Kidney epithelial cell (primary cell): ENCODE measurements around the gene TLR8. TPM values are rescaled to one million over a fixed set of nuclear protein-coding genes. Genes with fewer than 3 reads are reported as not detected.

Source experiments
- DNase-seq: peaks from one replicate; pipeline ENCODE4 v3.0.0-alpha.2; 2010; ENCODE audit warnings: low read depth
- H3K27me3 ChIP-seq: 2 replicates; pipeline ENCODE4 v1.6.0; 2011; ENCODE audit warnings: low read length; ENCODE audit not compliant: control insufficient read depth, insufficient read depth
- H3K36me3 ChIP-seq: 2 replicates; pipeline ENCODE4 v1.5.1; 2011; ENCODE audit warnings: low read length; ENCODE audit not compliant: control insufficient read depth, insufficient read depth
- H3K4me3 ChIP-seq: 2 replicates; pipeline ENCODE4 v1.5.1; 2011; ENCODE audit warnings: low read depth, mild to moderate bottlenecking, control low read depth, low read length
- total RNA-seq: library from RNA; depleted of rRNA; stranded (reverse); fragments of >200 nt; gene quantifications from 2 replicates; pipeline ENCODE4 v1.2.3, GENCODE V29; 2015
- TF ChIP-seq, protein P1 (sequence below): IDR thresholded peaks from 2 replicates; pipeline ENCODE4 v1.5.1; 2011; ENCODE audit warnings: mild to moderate bottlenecking, moderate library complexity, low read length, control low read depth, inconsistent platforms; ENCODE audit not compliant: insufficient read depth, poor library complexity, severe bottlenecking

TLR8 gene
- total RNA-seq, 1 donor from 2014 or later: not detected

DNA sequence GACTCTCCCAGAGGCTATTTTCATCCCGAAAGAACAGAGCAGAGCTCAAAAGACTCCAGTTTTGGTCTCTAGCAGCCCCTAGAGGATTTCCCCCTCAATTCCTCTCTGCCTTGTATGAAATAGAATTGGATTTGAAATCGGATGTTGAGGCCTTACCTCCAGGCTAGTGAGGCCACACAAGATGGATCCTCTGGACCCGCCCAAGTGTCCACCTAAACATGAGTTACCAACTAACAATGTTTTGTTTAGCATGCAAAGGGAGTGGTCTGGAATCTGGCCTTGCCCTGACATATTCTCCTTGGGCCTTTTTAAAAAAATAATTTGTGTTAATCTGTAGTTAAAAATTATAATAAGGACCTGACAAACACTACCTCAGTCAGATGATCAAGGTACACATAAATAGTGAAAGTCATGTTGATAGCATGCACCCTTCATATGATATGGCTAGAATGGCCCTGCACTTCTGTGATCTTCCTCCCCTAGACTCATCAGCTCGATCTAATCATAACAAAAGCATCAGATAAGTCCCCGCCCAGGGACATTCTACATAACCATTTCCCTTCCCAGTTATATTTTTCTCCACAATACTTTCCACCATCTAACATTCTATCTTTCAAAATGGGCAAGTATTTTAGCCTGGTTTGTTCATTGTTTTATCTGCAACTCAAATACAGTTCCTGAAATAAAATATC is 6.5 kb downstream of the TLR8 start:
- no peaks in the 10 kb centered on the region for H3K27me3 ChIP-seq
- no peak for DNase-seq
- H3K4me3 ChIP-seq: no peak overlapping the region
- no peaks in the 10 kb centered on the region for H3K36me3 ChIP-seq
- TF ChIP-seq, protein P1, sequence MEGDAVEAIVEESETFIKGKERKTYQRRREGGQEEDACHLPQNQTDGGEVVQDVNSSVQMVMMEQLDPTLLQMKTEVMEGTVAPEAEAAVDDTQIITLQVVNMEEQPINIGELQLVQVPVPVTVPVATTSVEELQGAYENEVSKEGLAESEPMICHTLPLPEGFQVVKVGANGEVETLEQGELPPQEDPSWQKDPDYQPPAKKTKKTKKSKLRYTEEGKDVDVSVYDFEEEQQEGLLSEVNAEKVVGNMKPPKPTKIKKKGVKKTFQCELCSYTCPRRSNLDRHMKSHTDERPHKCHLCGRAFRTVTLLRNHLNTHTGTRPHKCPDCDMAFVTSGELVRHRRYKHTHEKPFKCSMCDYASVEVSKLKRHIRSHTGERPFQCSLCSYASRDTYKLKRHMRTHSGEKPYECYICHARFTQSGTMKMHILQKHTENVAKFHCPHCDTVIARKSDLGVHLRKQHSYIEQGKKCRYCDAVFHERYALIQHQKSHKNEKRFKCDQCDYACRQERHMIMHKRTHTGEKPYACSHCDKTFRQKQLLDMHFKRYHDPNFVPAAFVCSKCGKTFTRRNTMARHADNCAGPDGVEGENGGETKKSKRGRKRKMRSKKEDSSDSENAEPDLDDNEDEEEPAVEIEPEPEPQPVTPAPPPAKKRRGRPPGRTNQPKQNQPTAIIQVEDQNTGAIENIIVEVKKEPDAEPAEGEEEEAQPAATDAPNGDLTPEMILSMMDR: no peak

DNA sequence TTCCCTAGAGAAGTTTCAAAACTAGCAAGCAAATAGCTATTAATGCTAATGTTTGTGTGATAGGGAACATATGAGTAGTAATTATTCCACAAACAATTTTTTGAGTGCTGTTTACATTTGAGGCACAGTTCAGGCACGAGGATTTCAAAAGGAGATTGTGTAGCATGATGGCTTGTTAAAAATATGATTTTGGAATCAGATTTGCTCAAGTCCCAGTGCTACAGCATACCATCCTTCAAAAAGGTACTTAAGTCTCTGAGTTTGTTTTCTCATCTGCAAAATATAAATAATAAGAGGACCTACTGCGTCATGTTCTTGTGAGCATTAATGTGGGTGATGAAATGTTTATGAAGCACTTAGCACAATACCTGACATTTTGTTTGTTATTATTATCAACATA is 11.3 kb downstream of the TLR8 start:
- TF ChIP-seq, protein P1: no peak
- Histone ChIP-seq H3K4me3 (no peak overlapping the region), H3K27me3 (no peaks in the 10 kb centered on the region), H3K36me3 (no peaks in the 10 kb centered on the region)
- DNase-seq: no peak

DNA sequence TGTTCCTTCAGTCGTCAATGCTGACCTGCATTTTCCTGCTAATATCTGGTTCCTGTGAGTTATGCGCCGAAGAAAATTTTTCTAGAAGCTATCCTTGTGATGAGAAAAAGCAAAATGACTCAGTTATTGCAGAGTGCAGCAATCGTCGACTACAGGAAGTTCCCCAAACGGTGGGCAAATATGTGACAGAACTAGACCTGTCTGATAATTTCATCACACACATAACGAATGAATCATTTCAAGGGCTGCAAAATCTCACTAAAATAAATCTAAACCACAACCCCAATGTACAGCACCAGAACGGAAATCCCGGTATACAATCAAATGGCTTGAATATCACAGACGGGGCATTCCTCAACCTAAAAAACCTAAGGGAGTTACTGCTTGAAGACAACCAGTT is 12.6 kb downstream of the TLR8 start:
- Histone ChIP-seq H3K36me3 (no peaks in the 10 kb centered on the region), H3K4me3 (no peak overlapping the region), H3K27me3 (no peaks in the 10 kb centered on the region)
- TF ChIP-seq, protein P1: no peak
- DNase-seq: no peak

DNA sequence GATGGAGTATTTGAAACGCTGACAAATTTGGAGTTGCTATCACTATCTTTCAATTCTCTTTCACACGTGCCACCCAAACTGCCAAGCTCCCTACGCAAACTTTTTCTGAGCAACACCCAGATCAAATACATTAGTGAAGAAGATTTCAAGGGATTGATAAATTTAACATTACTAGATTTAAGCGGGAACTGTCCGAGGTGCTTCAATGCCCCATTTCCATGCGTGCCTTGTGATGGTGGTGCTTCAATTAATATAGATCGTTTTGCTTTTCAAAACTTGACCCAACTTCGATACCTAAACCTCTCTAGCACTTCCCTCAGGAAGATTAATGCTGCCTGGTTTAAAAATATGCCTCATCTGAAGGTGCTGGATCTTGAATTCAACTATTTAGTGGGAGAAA is 13.2 kb downstream of the TLR8 start:
- no peaks in the 10 kb centered on the region for H3K36me3 ChIP-seq
- TF ChIP-seq, protein P1: no peak
- no peak overlapping the region for H3K4me3 ChIP-seq
- no peak for DNase-seq
- H3K27me3 ChIP-seq: no peaks in the 10 kb centered on the region

DNA sequence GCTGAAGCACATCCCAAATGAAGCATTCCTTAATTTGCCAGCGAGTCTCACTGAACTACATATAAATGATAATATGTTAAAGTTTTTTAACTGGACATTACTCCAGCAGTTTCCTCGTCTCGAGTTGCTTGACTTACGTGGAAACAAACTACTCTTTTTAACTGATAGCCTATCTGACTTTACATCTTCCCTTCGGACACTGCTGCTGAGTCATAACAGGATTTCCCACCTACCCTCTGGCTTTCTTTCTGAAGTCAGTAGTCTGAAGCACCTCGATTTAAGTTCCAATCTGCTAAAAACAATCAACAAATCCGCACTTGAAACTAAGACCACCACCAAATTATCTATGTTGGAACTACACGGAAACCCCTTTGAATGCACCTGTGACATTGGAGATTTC is 14.6 kb downstream of the TLR8 start:
- H3K36me3 ChIP-seq: no peaks in the 10 kb centered on the region
- H3K4me3 ChIP-seq: no peak overlapping the region
- no peaks in the 10 kb centered on the region for H3K27me3 ChIP-seq
- TF ChIP-seq, protein P1: no peak
- DNase-seq: no peak
